ENCODE measurements around the gene DYRK1B. TPM values are rescaled to one million over a fixed set of nuclear protein-coding genes. Genes with fewer than 3 reads are reported as not detected.

The DYRK1B gene
- total and polyA plus RNA-seq, 8 donors = 6.2 to 20.6 (median 8.3) TPM

DNA sequence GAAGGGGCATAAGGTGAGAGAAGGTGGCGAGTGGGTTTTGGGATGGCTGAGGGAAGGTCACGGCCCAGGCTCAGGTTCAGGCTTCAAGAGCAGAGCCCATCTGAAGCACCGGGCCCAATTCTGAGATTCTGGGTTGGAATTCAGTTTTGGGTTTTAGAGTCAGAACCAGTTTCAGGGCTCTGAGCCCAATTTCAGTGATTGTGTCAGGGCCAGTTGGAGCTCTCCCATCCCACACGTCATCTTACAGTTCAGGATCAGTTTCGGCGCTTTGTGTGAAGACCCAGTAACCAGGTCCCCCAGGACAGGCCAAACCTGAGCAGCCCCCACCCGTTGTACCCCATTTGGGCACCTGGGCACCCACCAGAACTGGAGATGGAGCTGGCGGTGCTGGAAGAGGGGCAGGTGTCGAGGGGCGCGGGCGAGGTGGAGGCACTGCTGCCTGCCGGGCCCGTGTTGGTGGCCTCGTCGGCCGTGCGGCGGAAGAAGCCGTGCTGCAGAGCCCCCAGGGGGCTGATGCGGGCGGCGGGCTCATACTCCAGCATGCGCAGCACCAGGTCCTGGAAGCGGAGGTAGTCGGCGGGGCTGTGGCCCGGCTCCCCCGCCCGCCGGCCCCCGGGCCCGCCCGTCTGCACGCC is 7.5 kb downstream of the DYRK1B start:
- DNase-seq (peak in 1 of 6 donors; percentile 72), FAIRE-seq (no peak), ATAC-seq (no peak)
- peaks cover 0 to 32% (median 15%) of the 10 kb centered on the region in 3 donors for H3K36me3 ChIP-seq
- H3K9me3 ChIP-seq = no peaks in the 10 kb centered on the region
- H3K4me1 ChIP-seq = peaks cover 0 to 8% (median 5%) of the 10 kb centered on the region in 3 donors
- intact Hi-C loops (cut with DNase I) = no loop called here
- H3K27ac ChIP-seq = no peak overlapping the region
- H3K4me3 ChIP-seq = no peak overlapping the region
- TF ChIP-seq, protein P1, sequence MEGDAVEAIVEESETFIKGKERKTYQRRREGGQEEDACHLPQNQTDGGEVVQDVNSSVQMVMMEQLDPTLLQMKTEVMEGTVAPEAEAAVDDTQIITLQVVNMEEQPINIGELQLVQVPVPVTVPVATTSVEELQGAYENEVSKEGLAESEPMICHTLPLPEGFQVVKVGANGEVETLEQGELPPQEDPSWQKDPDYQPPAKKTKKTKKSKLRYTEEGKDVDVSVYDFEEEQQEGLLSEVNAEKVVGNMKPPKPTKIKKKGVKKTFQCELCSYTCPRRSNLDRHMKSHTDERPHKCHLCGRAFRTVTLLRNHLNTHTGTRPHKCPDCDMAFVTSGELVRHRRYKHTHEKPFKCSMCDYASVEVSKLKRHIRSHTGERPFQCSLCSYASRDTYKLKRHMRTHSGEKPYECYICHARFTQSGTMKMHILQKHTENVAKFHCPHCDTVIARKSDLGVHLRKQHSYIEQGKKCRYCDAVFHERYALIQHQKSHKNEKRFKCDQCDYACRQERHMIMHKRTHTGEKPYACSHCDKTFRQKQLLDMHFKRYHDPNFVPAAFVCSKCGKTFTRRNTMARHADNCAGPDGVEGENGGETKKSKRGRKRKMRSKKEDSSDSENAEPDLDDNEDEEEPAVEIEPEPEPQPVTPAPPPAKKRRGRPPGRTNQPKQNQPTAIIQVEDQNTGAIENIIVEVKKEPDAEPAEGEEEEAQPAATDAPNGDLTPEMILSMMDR (IDR thresholded peaks at IDR 0.05) = no peak
- H3K27me3 ChIP-seq = no peaks in the 10 kb centered on the region
- WGBS, 2 donors = 93 to 95% methylated on average over 27 to 35 of the region's 35 CpGs

- Histone ChIP-seq H3K9me3 (no peaks in the 10 kb centered on the region), H3K27me3 (no peaks in the 10 kb centered on the region), H3K4me1 (peaks cover 0 to 8% (median 5%) of the 10 kb centered on the region in 3 donors), H3K4me3 (no peak overlapping the region), H3K36me3 (peaks cover 0 to 29% (median 15%) of the 10 kb centered on the region in 3 donors), H3K27ac (no peak overlapping the region)
- DNase-seq = peak in 2 of 6 donors; percentile 55 to 82
- ATAC-seq = no peak
- 90 to 93% methylated on average over 12 to 17 of the region's 17 CpGs for WGBS, 2 donors
- FAIRE-seq = no peak
- TF ChIP-seq, protein P1 (IDR thresholded peaks at IDR 0.05) = no peak
- intact Hi-C loops (cut with DNase I) = no loop called here
Measured at GRCh38 chr19:39825531-39826076, 8.4 kb downstream of the DYRK1B start.

- H3K27me3 ChIP-seq = no peaks in the 10 kb centered on the region
- TF ChIP-seq, protein P1 (IDR thresholded peaks at IDR 0.05) = no peak
- WGBS, 2 donors = 67 to 81% methylated on average over 11 of the region's 11 CpGs
- peak in 3 of 6 donors; percentile 40 to 70 (median 48) for DNase-seq
- peaks cover 0 to 23% (median 12%) of the 10 kb centered on the region in 3 donors for H3K36me3 ChIP-seq
- peak overlapping the region in 3 of 4 donors; percentile 27 to 55 (median 32) for H3K27ac ChIP-seq
- FAIRE-seq = no peak
- peak overlapping the region in 2 of 4 donors; percentile 54 to 73 for H3K4me3 ChIP-seq
- peaks cover 0 to 8% (median 5%) of the 10 kb centered on the region in 3 donors for H3K4me1 ChIP-seq
- ATAC-seq = no peak
- H3K9me3 ChIP-seq = no peaks in the 10 kb centered on the region
- intact Hi-C loops (cut with DNase I) = no loop called here
Measured at GRCh38 chr19:39825093-39825463, 8.9 kb downstream of the DYRK1B start.

DNA sequence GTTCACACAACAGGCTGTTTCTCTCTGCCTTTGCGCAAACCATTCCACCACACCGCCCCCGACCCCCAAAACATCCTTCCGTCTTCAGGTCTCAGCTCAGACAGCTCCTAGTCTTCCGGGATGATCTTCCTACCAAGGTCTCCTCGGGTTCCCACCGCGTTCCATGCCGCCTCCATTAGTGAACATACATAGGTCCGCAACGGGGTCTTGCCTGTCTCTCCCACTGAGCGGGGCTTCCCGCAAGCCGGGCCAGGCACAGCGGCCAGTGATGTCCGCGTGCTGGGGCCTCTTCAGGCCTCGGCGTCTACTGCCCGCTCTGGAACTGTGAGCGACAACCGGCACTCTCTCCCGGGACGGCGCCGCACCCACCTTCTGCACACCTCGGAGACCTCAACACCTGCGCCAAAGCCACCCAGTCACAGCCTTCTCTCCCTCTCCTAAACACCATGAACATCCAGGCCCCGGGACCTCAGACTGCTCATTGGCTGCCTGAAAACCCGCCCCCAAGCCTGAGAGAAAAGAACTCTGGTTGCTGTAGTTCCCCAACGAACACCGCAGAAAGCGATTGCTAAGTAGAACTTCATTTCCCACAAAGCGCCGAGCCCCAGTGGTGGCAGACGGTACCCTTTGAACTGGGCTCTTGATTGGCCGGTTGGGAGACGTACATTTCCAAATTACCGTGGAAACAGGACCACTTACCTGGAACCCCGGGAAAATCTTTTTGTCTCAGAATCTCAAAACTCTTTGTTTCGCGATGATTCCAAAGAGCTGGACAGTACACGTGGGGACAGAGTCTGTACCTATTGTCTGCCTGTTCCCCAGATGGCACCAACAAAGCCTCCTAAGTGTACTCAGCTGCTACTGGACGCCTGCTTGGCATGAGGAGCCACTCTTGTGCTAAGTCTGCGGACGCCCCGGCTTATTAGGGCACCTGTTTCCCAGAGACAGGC is 9.5 kb downstream of the DYRK1B start:
- no peaks in the 10 kb centered on the region for H3K9me3 ChIP-seq
- peaks cover 0 to 8% (median 5%) of the 10 kb centered on the region in 3 donors for H3K4me1 ChIP-seq
- H3K27ac ChIP-seq = peak overlapping the region in 3 of 4 donors; percentile 27 to 59 (median 55)
- intact Hi-C loops (cut with DNase I) = no loop called here
- no peaks in the 10 kb centered on the region for H3K27me3 ChIP-seq
- H3K4me3 ChIP-seq = peak overlapping the region; percentile 35 to 79 (median 64)
- ATAC-seq (peak; percentile 95 to 97 (median 96)), DNase-seq (peak; percentile 84 to 93 (median 90)), FAIRE-seq (peak; percentile 96)
- peaks cover 0 to 17% (median 7%) of the 10 kb centered on the region in 3 donors for H3K36me3 ChIP-seq
- 3 to 4% methylated on average over 46 to 47 of the region's 47 CpGs for WGBS, 2 donors
- TF ChIP-seq, protein P1 (IDR thresholded peaks at IDR 0.05) = no peak
